B cell (primary cell): ENCODE results near the gene SHISA7.

Source experiments
- EZH2 ChIP-seq: IDR thresholded peaks from 2 replicates; pipeline ENCODE4 v1.6.1; 2012; ENCODE audit warnings: borderline replicate concordance, low read depth, mild to moderate bottlenecking, moderate library complexity, low read length; ENCODE audit not compliant: insufficient read depth, poor library complexity, severe bottlenecking
- TF ChIP-seq, protein P1 (sequence below): fragments of 200-600 bp; IDR thresholded peaks from one replicate; pipeline ENCODE4 v1.8.0; 2022; ENCODE audit warnings: antibody characterized with exemption, mild to moderate bottlenecking

DNA sequence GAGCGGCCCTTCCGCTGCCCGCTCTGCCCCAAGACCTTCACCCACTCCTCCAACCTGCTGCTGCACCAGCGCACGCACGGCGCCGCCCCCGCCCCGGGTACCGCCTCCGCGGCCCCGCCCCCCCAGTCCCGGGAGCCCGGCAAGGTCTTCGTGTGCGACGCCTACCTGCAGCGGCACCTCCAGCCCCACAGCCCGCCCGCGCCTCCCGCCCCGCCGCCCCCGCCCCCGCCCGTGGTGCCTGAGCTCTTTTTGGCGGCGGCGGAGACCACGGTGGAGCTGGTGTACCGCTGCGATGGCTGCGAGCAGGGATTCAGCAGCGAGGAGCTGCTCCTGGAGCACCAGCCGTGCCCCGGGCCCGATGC, 38.7 kb upstream of the SHISA7 start:
- TF ChIP-seq, protein P1, sequence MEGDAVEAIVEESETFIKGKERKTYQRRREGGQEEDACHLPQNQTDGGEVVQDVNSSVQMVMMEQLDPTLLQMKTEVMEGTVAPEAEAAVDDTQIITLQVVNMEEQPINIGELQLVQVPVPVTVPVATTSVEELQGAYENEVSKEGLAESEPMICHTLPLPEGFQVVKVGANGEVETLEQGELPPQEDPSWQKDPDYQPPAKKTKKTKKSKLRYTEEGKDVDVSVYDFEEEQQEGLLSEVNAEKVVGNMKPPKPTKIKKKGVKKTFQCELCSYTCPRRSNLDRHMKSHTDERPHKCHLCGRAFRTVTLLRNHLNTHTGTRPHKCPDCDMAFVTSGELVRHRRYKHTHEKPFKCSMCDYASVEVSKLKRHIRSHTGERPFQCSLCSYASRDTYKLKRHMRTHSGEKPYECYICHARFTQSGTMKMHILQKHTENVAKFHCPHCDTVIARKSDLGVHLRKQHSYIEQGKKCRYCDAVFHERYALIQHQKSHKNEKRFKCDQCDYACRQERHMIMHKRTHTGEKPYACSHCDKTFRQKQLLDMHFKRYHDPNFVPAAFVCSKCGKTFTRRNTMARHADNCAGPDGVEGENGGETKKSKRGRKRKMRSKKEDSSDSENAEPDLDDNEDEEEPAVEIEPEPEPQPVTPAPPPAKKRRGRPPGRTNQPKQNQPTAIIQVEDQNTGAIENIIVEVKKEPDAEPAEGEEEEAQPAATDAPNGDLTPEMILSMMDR = no peak
- no peak for TF ChIP-seq EZH2
